ENCODE data around the gene FUS. TPM values are rescaled to one million over a fixed set of nuclear protein-coding genes. Genes with fewer than 3 reads are reported as not detected.

Gene FUS
- total and polyA plus RNA-seq, 8 donors = 69.4 to 379 (median 109) TPM

- intact Hi-C loops (cut with DNase I) = no loop called here
- peak in 4 of 6 donors; percentile 27 to 53 (median 47) for DNase-seq
- no peak for FAIRE-seq
- 63 to 65% methylated on average over 5 of the region's 5 CpGs for WGBS, 2 donors
- Histone ChIP-seq H3K27me3 (no peaks in the 10 kb centered on the region), H3K27ac (peak overlapping the region; percentile 67 to 96 (median 90)), H3K36me3 (peaks cover 0 to 11% (median 6%) of the 10 kb centered on the region in 3 donors), H3K9me3 (no peaks in the 10 kb centered on the region), H3K4me3 (no peak overlapping the region), H3K4me1 (peaks cover 49 to 69% (median 61%) of the 10 kb centered on the region in 3 donors)
- TF ChIP-seq CTCF (IDR thresholded peaks at IDR 0.05) = no peak
- no peak for ATAC-seq
These were observed 48.1 kb upstream of the FUS start for GRCh38 chr16:31131841-31132271.

DNA sequence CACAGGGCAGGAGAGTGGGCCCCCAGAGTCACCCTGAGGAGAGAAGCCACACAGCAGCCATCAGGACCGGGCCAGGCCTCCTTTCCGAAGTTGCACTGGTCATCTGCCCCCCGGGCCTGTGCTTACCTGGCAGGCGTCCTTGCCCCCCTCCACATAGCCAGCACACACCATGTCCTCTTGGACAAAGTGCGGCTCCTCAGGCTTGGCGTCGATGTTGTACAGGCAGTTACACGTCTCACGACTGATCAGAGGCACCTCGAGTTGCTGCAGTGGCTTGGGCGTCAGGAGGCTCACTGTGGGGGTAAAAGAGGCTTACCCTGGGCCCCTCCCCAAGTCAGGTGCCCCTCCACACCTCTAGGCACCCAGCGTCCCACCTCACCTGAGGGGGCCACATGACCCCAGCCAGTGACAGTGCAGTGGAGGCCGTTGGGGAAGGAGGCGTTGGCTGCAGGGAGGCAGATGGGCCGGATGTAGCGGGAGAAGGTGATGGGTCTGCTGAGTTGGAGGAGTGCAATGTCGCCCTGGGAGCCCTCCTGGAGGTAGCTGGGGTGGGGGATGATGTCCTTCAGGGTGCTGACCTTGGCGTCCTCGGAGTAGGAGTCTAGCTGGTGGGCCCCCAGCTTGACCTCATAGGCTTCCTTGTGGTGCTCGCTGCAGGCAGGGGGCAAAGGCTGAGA is 47.5 kb upstream of the FUS start:
- Histone ChIP-seq H3K27ac (peak overlapping the region in 3 of 4 donors; percentile 88 to 96 (median 91)), H3K36me3 (peaks cover 0 to 11% (median 6%) of the 10 kb centered on the region in 3 donors), H3K4me1 (peaks cover 46 to 63% (median 61%) of the 10 kb centered on the region in 3 donors), H3K4me3 (no peak overlapping the region), H3K9me3 (no peaks in the 10 kb centered on the region), H3K27me3 (no peaks in the 10 kb centered on the region)
- FAIRE-seq = no peak
- peak in 4 of 6 donors; percentile 16 to 70 (median 50) for DNase-seq
- WGBS, 2 donors = 78 to 80% methylated on average over 18 to 20 of the region's 20 CpGs
- TF ChIP-seq CTCF (IDR thresholded peaks at IDR 0.05) = no peak
- no peak for ATAC-seq
- intact Hi-C loops (cut with DNase I) = no loop called here

GRCh38 chr16:31133046-31133501 is 46.9 kb upstream of the FUS start:
- no peak for ATAC-seq
- Histone ChIP-seq H3K4me3 (peak overlapping the region in 1 of 4 donors; percentile 87), H3K9me3 (no peaks in the 10 kb centered on the region), H3K27me3 (no peaks in the 10 kb centered on the region), H3K27ac (peak overlapping the region in 2 of 4 donors; percentile 93 to 94), H3K36me3 (peaks cover 0 to 11% (median 6%) of the 10 kb centered on the region in 3 donors), H3K4me1 (peaks cover 42 to 59% (median 58%) of the 10 kb centered on the region in 3 donors)
- intact Hi-C loops (cut with DNase I) = no loop called here
- DNase-seq = peak in 4 of 6 donors; percentile 9 to 59 (median 42)
- no peak for TF ChIP-seq CTCF (IDR thresholded peaks at IDR 0.05)
- FAIRE-seq = no peak
- 78 to 79% methylated on average over 6 of the region's 6 CpGs for WGBS, 2 donors

GRCh38 chr16:31134091-31134571 is 45.8 kb upstream of the FUS start:
- Histone ChIP-seq H3K4me3 (peak overlapping the region; percentile 56 to 87 (median 72)), H3K36me3 (peaks cover 0 to 11% (median 6%) of the 10 kb centered on the region in 3 donors), H3K9me3 (no peaks in the 10 kb centered on the region), H3K4me1 (peaks cover 38 to 57% (median 57%) of the 10 kb centered on the region in 3 donors), H3K27ac (peak overlapping the region; percentile 89 to 98 (median 94)), H3K27me3 (no peaks in the 10 kb centered on the region)
- TF ChIP-seq CTCF (IDR thresholded peaks at IDR 0.05) = no peak
- ATAC-seq = no peak
- 11 to 15% methylated on average over 5 of the region's 5 CpGs for WGBS, 2 donors
- no peak for FAIRE-seq
- intact Hi-C loops (cut with DNase I) = no loop called here
- peak in 3 of 6 donors; percentile 41 to 59 (median 56) for DNase-seq
